K562 (cell line): Measurements from ENCODE around the gene PRR5. TPM values are rescaled to one million over a fixed set of nuclear protein-coding genes. Genes with fewer than 3 reads are reported as not detected.

Experiments
- BRD4 ChIP-seq: fragments of 200-600 bp; sonication (generic); IDR thresholded peaks from 2 replicates; pipeline ENCODE4 v1.6.1; 2017; ENCODE audit warnings: inconsistent platforms
- CHD4 ChIP-seq: fragments of 200-600 bp; sonication (generic); IDR thresholded peaks from 3 replicates; pipeline ENCODE4 v1.6.1; 2012; ENCODE audit warnings: low read depth, mild to moderate bottlenecking, mixed read lengths, low read length, inconsistent platforms; ENCODE audit not compliant: insufficient read depth, insufficient replicate concordance, poor library complexity, severe bottlenecking
- EHMT2 ChIP-seq: fragments of 450-650 bp; IDR thresholded peaks from 2 replicates; pipeline ENCODE4 v1.6.1; 2018; ENCODE audit warnings: antibody characterized with exemption
- EP300 ChIP-seq: IDR thresholded peaks from 2 replicates; pipeline ENCODE4 v1.6.1; 2012; ENCODE audit warnings: low read length, improper control_type of control experiment
- FOXJ3 ChIP-seq: sonication (generic); formaldehyde crosslinking; IDR thresholded peaks from 2 replicates; pipeline ENCODE4 v1.4.0; 2020; ENCODE audit warnings: mild to moderate bottlenecking, missing genetic modification reagents
- IFI16 ChIP-seq: fragments of 250-450 bp; sonication (Bioruptor Pico); IDR thresholded peaks from 2 replicates; pipeline ENCODE4 v2.1.2; 2022; ENCODE audit warnings: mild to moderate bottlenecking, inconsistent platforms
- JUN ChIP-seq, 2 experiments: sonication (generic) in 1 of 2; formaldehyde crosslinking in 1 of 2; IDR thresholded peaks; 2 replicates each; pipeline versions ENCODE4 v1.6.1 to v1.8.0; 2012 to 2022; ENCODE audit warnings: borderline replicate concordance in 2 of 2, mild to moderate bottlenecking in 2 of 2, improper control_type of control experiment in 1 of 2, low read depth in 1 of 2, low read length in 1 of 2, missing genetic modification reagents in 1 of 2
- KAT7 ChIP-seq: sonication (generic); formaldehyde crosslinking; IDR thresholded peaks from 2 replicates; pipeline ENCODE4 v1.8.0; 2022; ENCODE audit warnings: missing genetic modification reagents, mild to moderate bottlenecking, borderline replicate concordance
- KLF13 ChIP-seq: fragments of 450-650 bp; IDR thresholded peaks from 2 replicates; pipeline ENCODE4 v1.6.1; 2016; ENCODE audit warnings: missing genetic modification characterization, low read depth, mild to moderate bottlenecking, missing compliant biosample characterization, moderate library complexity, borderline replicate concordance
- MEF2A ChIP-seq: IDR thresholded peaks from 2 replicates; pipeline ENCODE4 v1.6.1; 2011; ENCODE audit warnings: low read depth, mild to moderate bottlenecking, low read length, moderate library complexity; ENCODE audit not compliant: control insufficient read depth
- MTA2 ChIP-seq: fragments of 450-650 bp; IDR thresholded peaks from 2 replicates; pipeline ENCODE4 v1.6.1; 2016; ENCODE audit warnings: low read depth
- POLR2AphosphoS2 ChIP-seq: IDR thresholded peaks from 2 replicates; pipeline ENCODE4 v1.6.1; 2012; ENCODE audit warnings: low read length, improper control_type of control experiment
- POLR3G ChIP-seq: IDR thresholded peaks from 2 replicates; pipeline ENCODE4 v1.6.1; 2011; ENCODE audit not compliant: insufficient read length, insufficient replicate concordance; ENCODE audit errors: extremely low read depth
- PPARD ChIP-seq: fragments of 250-450 bp; sonication (Bioruptor Pico); IDR thresholded peaks from 2 replicates; pipeline ENCODE4 v1.8.0; 2022; ENCODE audit warnings: inconsistent platforms, mild to moderate bottlenecking, moderate library complexity
- PREB ChIP-seq: sonication (generic); formaldehyde crosslinking; IDR thresholded peaks from 2 replicates; pipeline ENCODE4 v1.8.1; 2023; ENCODE audit warnings: mild to moderate bottlenecking, missing genetic modification reagents
- PTRF ChIP-seq: fragments of 450-650 bp; IDR thresholded peaks from 2 replicates; pipeline ENCODE4 v1.6.1; 2016; ENCODE audit warnings: mild to moderate bottlenecking, missing genetic modification characterization, missing compliant biosample characterization
- RBM39 ChIP-seq: fragments of 200-400 bp; formaldehyde crosslinking; optimal IDR thresholded peaks from 2 replicates; pipeline ENCODE3; 2018; ENCODE audit warnings: low read depth, low read length
- SMARCA4 ChIP-seq: fragments of 450-650 bp; IDR thresholded peaks from 2 replicates; pipeline ENCODE4 v1.6.1; 2016
- SREBF2 ChIP-seq: sonication (generic); formaldehyde crosslinking; IDR thresholded peaks from 2 replicates; pipeline ENCODE4 v1.4.0; 2020; ENCODE audit warnings: mild to moderate bottlenecking, missing genetic modification reagents
- STAG1 ChIP-seq: sonication (generic); formaldehyde crosslinking; IDR thresholded peaks from 2 replicates; pipeline ENCODE4 v1.5.0; 2020; ENCODE audit warnings: missing genetic modification reagents, borderline replicate concordance
- TCF7L2 ChIP-seq: fragments of 150-350 bp; IDR thresholded peaks from 2 replicates; pipeline ENCODE4 v1.6.1; 2016; ENCODE audit warnings: low read depth, mild to moderate bottlenecking, low read length, moderate library complexity
- TOE1 ChIP-seq, 2 experiments: fragments of 450-650 bp in 1 of 2; sonication (generic) in 1 of 2; formaldehyde crosslinking in 1 of 2; IDR thresholded peaks; 2 replicates each; pipeline versions ENCODE4 v1.7.1 to v1.8.0; 2016 to 2022; ENCODE audit warnings: borderline replicate concordance in 2 of 2, mild to moderate bottlenecking in 2 of 2, antibody characterized with exemption in 1 of 2, inconsistent platforms in 1 of 2, low read depth in 1 of 2, missing genetic modification reagents in 1 of 2, moderate library complexity in 1 of 2
- ZNF584 ChIP-seq: fragments of 200-800 bp; sonication (Bioruptor generic); IDR thresholded peaks from 2 replicates; pipeline ENCODE4 v1.6.1; 2016; ENCODE audit warnings: low read depth, mild to moderate bottlenecking, missing genetic modification characterization, missing compliant biosample characterization
- ZNF764 ChIP-seq: fragments of 250-450 bp; sonication (Bioruptor Pico); IDR thresholded peaks from 2 replicates; pipeline ENCODE4 v1.4.0; 2020; ENCODE audit warnings: low read depth, mild to moderate bottlenecking, moderate library complexity
- polyA plus RNA-seq, 8 experiments: library from polyadenylated mRNA; depleted of rRNA in 4 of 8; stranded (reverse) in 5 of 8; unstranded in 3 of 8; fragments of >200 nt; fragmentation: Nextera tagmentation in 2 of 8; fragmentation: Illumina TruSeq in 1 of 8; extraction: Ambion mirVana in 2 of 8; extraction: Trizol in 1 of 8; gene quantifications; 2 replicates each; pipeline versions ENCODE4 v1.2.1 to v1.2.3, GENCODE V29; 2011 to 2014; ENCODE audit warnings: inconsistent platforms in 1 of 8, missing spikeins in 1 of 8
- total RNA-seq, 7 experiments: library from RNA; depleted of rRNA in 6 of 7; stranded (reverse); fragments of >200 nt in 6 of 7; fragmentation: Illumina TruSeq in 2 of 7; extraction: Trizol in 2 of 7; gene quantifications; 2 replicates each; pipeline versions ENCODE4 v1.2.1 to v1.2.3, GENCODE V29; 2011 to 2021; ENCODE audit warnings: low replicate concordance in 1 of 7
- TF ChIP-seq, protein P1 (sequence below), 2 experiments: IDR thresholded peaks; 2 replicates each; pipeline ENCODE4 v1.6.1; 2011; ENCODE audit warnings: borderline replicate concordance in 1 of 2, control low read depth in 1 of 2, low read depth in 1 of 2, low read length in 1 of 2, mild to moderate bottlenecking in 1 of 2, mixed read lengths in 1 of 2, moderate library complexity in 1 of 2; ENCODE audit not compliant: insufficient read depth in 1 of 2, insufficient read length in 1 of 2, poor library complexity in 1 of 2, severe bottlenecking in 1 of 2; ENCODE audit errors: extremely low read depth in 1 of 2
- TF ChIP-seq, protein P2 (sequence below): fragments of 250-450 bp; sonication (Bioruptor Pico); IDR thresholded peaks from 2 replicates; pipeline ENCODE4 v1.8.0; 2021; ENCODE audit warnings: mild to moderate bottlenecking, moderate library complexity

The PRR5 gene
- total and polyA plus RNA-seq, 9 of the 15 experiments (the other 6 are each of a cell fraction or from before 2014, with no cell fraction given), result 0.13 to 21.0 (median 7.5) TPM

DNA sequence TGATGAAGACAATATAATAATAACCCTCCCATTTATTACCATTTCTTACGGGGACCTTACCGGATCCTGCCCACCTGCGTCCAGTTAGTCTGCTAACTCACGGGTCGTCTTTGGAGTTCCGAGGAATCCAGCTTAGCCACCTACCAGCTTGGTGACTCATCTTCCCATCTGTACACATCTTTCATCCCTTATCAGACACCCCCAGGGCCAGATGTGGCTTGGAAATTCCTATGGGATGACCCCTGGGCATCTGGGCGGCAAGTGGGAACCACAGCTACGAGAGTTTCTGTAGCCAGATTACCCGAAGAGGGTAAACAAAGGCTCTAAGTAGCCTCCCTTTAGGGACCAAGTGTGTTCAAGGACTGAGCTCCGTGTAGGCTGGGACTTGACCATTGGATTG lies 12.8 kb upstream of the PRR5 start (continued):
- no peak for TF ChIP-seq MEF2A
- no peak for TF ChIP-seq KLF13
- no peak for TF ChIP-seq KAT7 (CRISPR knock-in tag)
- TF ChIP-seq SREBF2 (CRISPR knock-in tag), result no peak
- no peak for TF ChIP-seq EHMT2
- no peak for TF ChIP-seq PTRF (tag)
- no peak for TF ChIP-seq IFI16 (CRISPR knock-in tag)
- no peak for TF ChIP-seq FOXJ3 (CRISPR knock-in tag)
- peak; percentile 63; the same call in 1 of the 2 replicates for TF ChIP-seq SMARCA4
- no peak for TF ChIP-seq ZNF764 (CRISPR knock-in tag)
- no peak for TF ChIP-seq BRD4
- TF ChIP-seq TCF7L2, result no peak
- TF ChIP-seq PREB (CRISPR knock-in tag), result no peak
- no peak for TF ChIP-seq STAG1 (CRISPR knock-in tag)
- no peak for TF ChIP-seq RBM39
- TF ChIP-seq, protein P1, sequence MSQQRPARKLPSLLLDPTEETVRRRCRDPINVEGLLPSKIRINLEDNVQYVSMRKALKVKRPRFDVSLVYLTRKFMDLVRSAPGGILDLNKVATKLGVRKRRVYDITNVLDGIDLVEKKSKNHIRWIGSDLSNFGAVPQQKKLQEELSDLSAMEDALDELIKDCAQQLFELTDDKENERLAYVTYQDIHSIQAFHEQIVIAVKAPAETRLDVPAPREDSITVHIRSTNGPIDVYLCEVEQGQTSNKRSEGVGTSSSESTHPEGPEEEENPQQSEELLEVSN (IDR thresholded peaks at IDR 0.05; ENCODE audit: borderline replicate concordance in 1 of 2, extremely low read depth in 1 of 2, insufficient read depth in 1 of 2, insufficient read length in 1 of 2, low read depth in 1 of 2, low read length in 1 of 2, poor library complexity in 1 of 2, severe bottlenecking in 1 of 2), result no peak
- no peak for TF ChIP-seq TOE1 (IDR thresholded peaks at IDR 0.05; ENCODE audit: borderline replicate concordance)
- no peak for TF ChIP-seq TOE1 (CRISPR knock-in tag; IDR thresholded peaks at IDR 0.05; ENCODE audit: borderline replicate concordance, low read depth)
- no peak for TF ChIP-seq CHD4
- no peak for TF ChIP-seq ZNF584 (CRISPR knock-in tag)
- TF ChIP-seq, protein P2, sequence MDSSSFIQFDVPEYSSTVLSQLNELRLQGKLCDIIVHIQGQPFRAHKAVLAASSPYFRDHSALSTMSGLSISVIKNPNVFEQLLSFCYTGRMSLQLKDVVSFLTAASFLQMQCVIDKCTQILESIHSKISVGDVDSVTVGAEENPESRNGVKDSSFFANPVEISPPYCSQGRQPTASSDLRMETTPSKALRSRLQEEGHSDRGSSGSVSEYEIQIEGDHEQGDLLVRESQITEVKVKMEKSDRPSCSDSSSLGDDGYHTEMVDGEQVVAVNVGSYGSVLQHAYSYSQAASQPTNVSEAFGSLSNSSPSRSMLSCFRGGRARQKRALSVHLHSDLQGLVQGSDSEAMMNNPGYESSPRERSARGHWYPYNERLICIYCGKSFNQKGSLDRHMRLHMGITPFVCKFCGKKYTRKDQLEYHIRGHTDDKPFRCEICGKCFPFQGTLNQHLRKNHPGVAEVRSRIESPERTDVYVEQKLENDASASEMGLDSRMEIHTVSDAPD, result no peak
- no peak for TF ChIP-seq POLR2AphosphoS2
- TF ChIP-seq PPARD (CRISPR knock-in tag), result no peak
- TF ChIP-seq POLR3G, result no peak
- 0 out of 2 replicates have a peak, but pooled peaks have one; percentile 30 for TF ChIP-seq MTA2
- 0 out of 2 replicates have a peak, but pooled peaks have one; percentile 56 for TF ChIP-seq JUN (IDR thresholded peaks at IDR 0.05; ENCODE audit: borderline replicate concordance, low read depth, low read length)
- TF ChIP-seq JUN (CRISPR knock-in tag; IDR thresholded peaks at IDR 0.05; ENCODE audit: borderline replicate concordance), result no peak
- peak; percentile 43; the same call in 1 of the 2 replicates for TF ChIP-seq EP300
